ENCODE measurements around the gene SIT1.

- TF ChIP-seq REST (IDR thresholded peaks at IDR 0.05; ENCODE audit: insufficient replicate concordance, low read depth) = no peak
- TF ChIP-seq CTCF (IDR thresholded peaks at IDR 0.05; ENCODE audit: insufficient read depth, low read length) = no peak
These were observed 18.8 kb upstream of the SIT1 start for GRCh38 chr9:35669331-35670145.
